H4 (cell line): ENCODE measurements around the gene SPRR5. TPM values are rescaled to one million over a fixed set of nuclear protein-coding genes. Genes with fewer than 3 reads are reported as not detected.

Source experiments
- DNase-seq: peaks from one replicate; pipeline ENCODE4 v3.0.0-alpha.2; 2015; ENCODE audit warnings: low spot score
- total RNA-seq: library from RNA; depleted of rRNA; stranded (reverse); fragments of >200 nt; shearing (Covaris generic); gene quantifications from 2 replicates; pipeline ENCODE4 v1.2.3, GENCODE V29; 2014; rRNA removed

Gene SPRR5
- total RNA-seq, 1 experiment from 2014 or later, result not detected

DNA sequence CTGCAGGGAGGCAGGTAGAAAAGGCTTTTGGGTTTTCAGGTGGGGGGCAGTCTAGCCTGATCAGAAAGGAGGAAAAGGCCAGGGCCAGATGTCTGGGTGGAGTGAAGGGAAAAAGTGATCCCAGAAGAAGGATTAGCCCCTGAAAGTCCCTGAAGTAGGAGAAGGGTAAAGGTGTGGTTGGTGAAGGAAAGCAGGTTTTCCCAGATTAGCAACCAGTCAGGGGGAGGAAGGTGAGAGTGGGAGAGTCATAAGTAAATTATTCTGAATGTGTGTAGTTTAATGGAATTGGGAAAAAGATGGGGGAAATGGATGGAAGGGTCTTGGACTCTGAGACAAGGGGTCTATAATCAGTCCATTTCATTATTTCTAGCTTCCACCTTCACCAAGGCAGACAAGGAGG lies 36.2 kb downstream of the SPRR5 start:
- DNase-seq, result no peak

DNA sequence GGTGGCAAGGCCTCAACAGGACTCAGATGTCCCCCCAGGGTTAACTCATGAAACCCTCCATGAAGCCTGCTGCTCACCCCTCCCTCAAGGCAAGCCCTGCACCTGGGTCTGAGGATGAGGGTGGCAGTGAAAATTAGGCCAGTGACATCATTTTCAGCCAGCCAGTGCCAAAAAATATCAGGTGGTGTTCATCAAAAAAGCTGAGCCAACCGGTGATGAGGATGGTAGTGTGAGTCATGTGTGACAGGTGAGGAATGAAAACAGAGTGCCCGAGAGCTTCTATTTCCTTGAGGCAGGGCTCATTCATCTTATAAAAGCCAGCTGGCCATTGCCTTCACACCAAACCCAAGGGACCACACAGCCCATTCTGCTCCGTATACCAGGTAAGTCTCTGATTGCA lies 36.7 kb downstream of the SPRR5 start, which contains the start of gene SPRR1A:
SPRR1A (plus strand) TSS at position 339 of the 400 bp plus-strand sequence. CDS start 1,150 bp downstream, outside the sequence.
- no peak for DNase-seq

DNA sequence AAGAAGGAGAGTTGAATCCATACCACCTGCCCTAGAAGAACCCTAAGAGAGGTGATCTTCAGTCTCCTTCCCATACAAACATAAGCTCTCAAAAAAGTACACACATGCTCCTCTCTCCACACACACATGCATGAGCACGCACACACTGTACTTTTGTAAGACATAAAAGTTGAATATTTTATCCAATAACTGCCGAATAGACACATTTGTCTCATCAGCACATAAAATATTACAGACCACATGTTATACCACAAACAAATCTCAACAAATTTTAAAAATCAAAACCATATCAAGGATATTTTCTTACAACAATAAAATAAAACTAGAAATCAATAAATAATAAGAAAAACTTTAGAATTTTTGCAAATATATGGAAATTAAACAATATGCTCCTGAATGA lies 39.6 kb downstream of the SPRR5 start:
- DNase-seq, result no peak

DNA sequence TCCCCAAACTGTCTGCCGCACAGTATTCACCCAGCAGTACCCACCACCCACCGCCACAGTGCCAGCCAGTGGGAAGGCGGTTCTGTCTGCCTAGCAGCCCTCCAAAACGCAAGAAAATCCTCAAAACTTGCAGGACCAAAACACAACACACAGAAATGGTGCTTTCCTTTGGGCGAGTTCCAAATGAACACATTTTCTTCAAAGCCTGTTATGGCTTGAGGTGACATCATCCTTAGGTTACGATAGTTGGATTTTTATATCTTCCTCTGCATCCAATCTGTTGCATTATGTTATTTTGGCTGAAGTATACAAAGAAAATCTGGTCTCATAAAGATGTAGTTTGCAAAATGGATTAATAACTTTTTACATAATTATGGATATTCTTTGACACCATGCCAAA lies 46.2 kb downstream of the SPRR5 start:
- DNase-seq, result no peak

DNA sequence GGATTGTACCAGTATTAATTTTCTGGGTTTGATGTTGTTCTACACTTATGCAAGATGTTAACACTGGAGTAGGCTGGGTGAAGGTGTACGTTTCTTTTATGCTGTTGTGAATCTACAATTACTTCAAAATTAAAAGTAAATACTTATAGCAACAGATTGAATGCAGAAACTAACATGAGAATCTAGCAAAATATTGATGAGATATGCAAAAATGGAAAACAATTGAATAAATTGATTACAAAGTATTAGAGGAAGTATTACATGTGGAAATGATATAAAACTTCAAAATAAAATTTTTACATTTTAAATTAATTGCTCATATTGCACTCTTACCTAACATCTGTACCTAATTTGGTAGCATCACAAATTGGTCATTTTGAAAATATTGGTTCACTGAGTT lies 48.8 kb downstream of the SPRR5 start:
- DNase-seq, result no peak

DNA sequence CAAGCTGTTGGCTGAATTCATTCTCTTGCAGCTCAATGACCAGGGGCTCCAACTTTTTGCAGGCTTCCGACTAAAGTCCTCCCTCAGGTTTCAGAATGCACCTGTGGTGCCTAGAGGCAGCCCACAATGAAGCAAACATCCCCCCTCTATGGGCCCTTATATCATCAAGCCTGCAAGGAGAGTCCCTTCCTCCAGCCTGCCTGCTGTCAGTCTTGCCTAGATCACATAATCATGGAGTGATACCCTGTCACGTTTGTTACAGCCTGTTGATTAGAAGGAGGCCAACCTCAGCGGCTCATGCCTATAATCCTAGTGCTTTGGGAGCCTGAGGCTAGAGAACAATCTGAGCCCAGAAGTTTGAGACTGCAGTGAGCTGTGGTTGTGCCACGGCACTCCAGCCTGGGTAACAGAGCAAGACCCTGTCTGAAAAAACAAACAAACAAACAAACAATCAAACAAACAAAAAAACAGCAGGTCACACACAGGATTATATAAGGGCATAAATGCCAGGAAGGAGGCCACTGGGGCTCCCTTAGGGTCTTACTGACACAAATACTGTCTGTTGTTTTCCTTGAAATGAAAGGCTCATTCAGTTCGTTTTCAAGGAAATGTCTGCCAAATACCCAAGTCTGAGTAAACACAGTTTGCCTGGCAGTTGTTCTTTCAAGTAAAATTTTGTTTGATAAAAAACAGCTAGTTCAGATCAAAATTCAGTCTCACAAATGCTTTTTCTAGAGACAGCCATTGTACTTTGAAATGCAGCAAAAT lies 49.8 kb downstream of the SPRR5 start:
- DNase-seq, result no peak

DNA sequence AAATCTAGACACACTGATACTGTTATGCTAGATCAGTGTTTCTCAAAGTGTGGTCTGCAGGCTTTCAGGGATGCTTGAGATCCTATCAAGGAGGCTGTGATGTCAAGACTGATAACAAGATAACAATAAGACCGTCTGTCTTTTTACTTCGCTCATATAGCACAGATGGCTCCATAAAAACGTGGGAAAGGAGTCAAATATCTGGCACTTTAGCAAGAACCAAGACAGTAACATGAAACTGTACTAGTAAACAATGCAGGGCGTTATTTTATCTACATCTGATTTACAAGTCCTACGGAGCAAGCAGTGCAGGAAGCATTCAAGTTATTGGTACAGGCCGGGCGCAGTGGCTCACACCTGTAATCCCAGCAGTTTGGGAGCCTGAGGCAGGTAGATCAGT lies 50.9 kb downstream of the SPRR5 start:
- DNase-seq, result no peak

DNA sequence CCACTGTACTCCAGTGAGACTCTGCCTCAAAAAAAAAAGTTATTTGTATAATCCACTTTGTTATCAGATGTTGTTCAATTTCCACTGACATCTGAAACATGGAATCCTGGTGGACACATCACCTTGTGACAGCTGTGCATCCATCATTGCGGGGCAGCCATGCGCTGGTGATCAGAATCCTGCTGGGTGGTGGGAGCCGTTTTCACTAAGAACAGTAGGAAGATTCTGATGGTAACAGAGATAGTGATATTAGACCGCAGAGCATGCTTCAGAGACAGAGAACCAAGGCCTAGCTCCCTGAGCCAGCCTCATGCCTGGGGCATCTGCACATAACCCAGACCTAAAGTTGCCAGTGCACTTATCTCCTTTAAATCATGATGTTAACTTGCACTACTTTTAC lies 51.5 kb downstream of the SPRR5 start:
- DNase-seq, result no peak

Other genes with a start within 250 kb of the SPRR5 start
- not detected in 2 replicates for gene LCE2A, start 248.9 kb upstream of the SPRR5 start, total RNA-seq
- not detected in 2 replicates for gene LCE4A, start 239.0 kb upstream of the SPRR5 start, total RNA-seq
- gene KPRP, start 189.2 kb upstream of the SPRR5 start, total RNA-seq, result not detected in 2 replicates
- gene LCE1F, start 172.1 kb upstream of the SPRR5 start, total RNA-seq, result not detected in 2 replicates
- gene LCE1E, start 160.9 kb upstream of the SPRR5 start, total RNA-seq, result not detected in 2 replicates
- gene LCE1D, start 150.5 kb upstream of the SPRR5 start, total RNA-seq, result not detected in 2 replicates
- not detected in 2 replicates for gene LCE1C, start 140.6 kb upstream of the SPRR5 start, total RNA-seq
- not detected in 2 replicates for gene LCE1B, start 135.2 kb upstream of the SPRR5 start, total RNA-seq
- gene LCE1A, start 119.7 kb upstream of the SPRR5 start, total RNA-seq, result not detected in 2 replicates
- gene LCE6A, start 104.3 kb upstream of the SPRR5 start, total RNA-seq, result not detected in 2 replicates
- gene LCE7A, start 87.2 kb upstream of the SPRR5 start, total RNA-seq, result not detected in 2 replicates
- gene SMCP, start 68.9 kb upstream of the SPRR5 start, total RNA-seq, result not detected in 2 replicates
- not detected in 2 replicates for gene IVL, start 38.7 kb upstream of the SPRR5 start, total RNA-seq
- gene SPRR4, start 23.4 kb downstream of the SPRR5 start, total RNA-seq, result not detected in 2 replicates
- gene SPRR1A, start 36.9 kb downstream of the SPRR5 start, total RNA-seq, result not detected in 2 replicates
- gene SPRR3, start 54.5 kb downstream of the SPRR5 start, total RNA-seq, result not detected in 2 replicates
- gene SPRR1B, start 84.0 kb downstream of the SPRR5 start, total RNA-seq, result not detected in 2 replicates
- gene SPRR2D, start 93.9 kb downstream of the SPRR5 start, total RNA-seq, result not detected in 2 replicates
- gene SPRR2A, start 110.3 kb downstream of the SPRR5 start, total RNA-seq, result not detected in 2 replicates
- not detected in 2 replicates for gene SPRR2B, start 124.4 kb downstream of the SPRR5 start, total RNA-seq
- gene SPRR2E, start 147.3 kb downstream of the SPRR5 start, total RNA-seq, result not detected in 2 replicates
- not detected in 2 replicates for gene SPRR2F, start 166.3 kb downstream of the SPRR5 start, total RNA-seq
- gene SPRR2G, start 203.7 kb downstream of the SPRR5 start, total RNA-seq, result not detected in 2 replicates